Erythroblast (primary cell): ENCODE measurements around the gene GALNT11.

ENCODE experiments used
- DNase-seq, 2 experiments: peaks; one replicate each; lab custom pipeline; 2025; lab: John Stamatoyannopoulos, UW
- GATA1 ChIP-seq: IDR thresholded peaks from 2 replicates; pipeline ENCODE4 v1.6.1; 2011; ENCODE audit warnings: low read depth, mild to moderate bottlenecking, control low read depth, low read length, moderate library complexity
- POLR2A ChIP-seq: IDR thresholded peaks from 2 replicates; pipeline ENCODE4 v1.6.1; 2011; ENCODE audit warnings: mild to moderate bottlenecking, low read length

GALNT11 gene

DNA sequence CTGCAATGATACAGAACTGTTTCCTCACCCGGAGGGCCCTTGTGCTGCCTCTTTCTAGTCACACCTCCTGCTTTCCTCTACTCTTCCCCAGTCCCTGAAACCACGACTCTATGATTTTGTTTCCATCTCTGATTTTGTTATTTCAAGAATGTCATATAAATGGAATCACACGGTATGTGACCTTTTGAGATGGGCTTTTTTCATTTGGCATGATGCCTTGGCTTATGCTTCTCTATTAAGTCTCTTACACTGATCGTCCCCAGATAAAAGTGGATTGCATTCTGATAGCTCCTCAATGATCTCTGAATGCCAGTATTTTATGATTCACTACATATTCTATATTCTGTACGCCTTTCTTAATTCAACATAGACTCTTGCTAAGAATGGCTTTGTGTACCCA is 78.2 kb downstream of the GALNT11 start:
- no peak for DNase-seq
- no peak for TF ChIP-seq GATA1
- no peak for TF ChIP-seq POLR2A

DNA sequence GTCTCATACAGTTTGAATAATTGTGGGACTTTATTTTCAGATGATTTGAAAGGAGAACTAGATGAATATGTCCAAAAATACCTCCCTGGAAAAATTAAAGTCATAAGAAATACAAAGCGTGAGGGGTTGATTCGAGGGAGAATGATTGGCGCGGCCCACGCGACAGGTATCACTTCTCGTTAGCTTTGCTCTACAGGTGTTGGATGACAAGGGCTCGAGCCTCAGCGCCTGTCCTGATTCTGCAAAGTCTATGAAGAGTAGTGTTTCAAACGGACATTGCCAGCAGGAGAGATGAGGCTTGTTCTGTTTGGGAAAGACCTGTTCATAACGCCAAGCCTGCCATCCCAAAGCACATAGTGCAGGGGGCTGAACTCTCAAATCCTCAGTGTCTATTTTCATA is 79.7 kb downstream of the GALNT11 start:
- TF ChIP-seq POLR2A (no peak), GATA1 (no peak)

GRCh38 chr7:152106990-152107389 is 81.5 kb downstream of the GALNT11 start:
- no peak for DNase-seq

More for the DNA sequence above, 79.7 kb downstream of the GALNT11 start:
- no peak for DNase-seq

DNA sequence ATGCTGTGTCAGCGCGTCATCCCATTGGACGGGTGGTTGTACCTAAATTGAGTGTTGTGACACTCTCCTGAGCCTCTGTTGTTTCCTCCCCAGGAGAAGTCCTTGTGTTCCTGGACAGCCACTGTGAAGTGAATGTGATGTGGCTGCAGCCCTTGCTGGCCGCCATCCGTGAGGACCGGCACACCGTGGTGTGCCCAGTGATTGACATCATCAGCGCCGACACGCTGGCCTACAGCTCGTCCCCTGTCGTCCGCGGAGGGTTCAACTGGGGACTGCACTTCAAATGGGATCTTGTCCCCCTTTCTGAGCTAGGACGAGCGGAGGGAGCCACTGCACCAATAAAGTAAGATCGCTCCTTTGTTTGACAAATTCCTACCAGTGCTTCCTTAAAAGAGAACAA is 82.5 kb downstream of the GALNT11 start:
- TF ChIP-seq GATA1 (no peak), POLR2A (no peak)
- DNase-seq: no peak

More at GRCh38 chr7:152106990-152107389, 81.5 kb downstream of the GALNT11 start:
- TF ChIP-seq GATA1 (no peak), POLR2A (no peak)

DNA sequence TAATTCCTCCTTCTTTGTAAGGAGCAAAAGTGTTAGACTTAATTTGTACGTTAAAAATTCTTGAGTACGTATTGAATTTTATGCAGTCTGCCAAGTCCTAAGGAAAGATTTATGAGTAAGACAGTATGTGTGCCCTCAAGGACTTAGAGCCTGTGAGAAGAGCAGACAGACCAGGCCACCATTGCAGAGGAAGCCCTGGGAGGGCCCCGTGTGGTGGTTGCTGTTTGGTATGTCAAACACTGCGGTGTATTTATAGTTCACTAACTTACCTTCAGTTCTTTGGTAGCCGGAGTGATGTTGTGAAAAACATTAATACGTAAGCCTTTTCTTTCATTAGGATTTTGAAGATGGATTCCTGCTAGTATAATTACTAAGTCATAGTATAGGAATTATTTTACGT is 82.9 kb downstream of the GALNT11 start:
- TF ChIP-seq POLR2A (no peak), GATA1 (no peak)
- DNase-seq: no peak

- TF ChIP-seq POLR2A (no peak), GATA1 (no peak)
- DNase-seq: no peak
Measured at GRCh38 chr7:152112829-152113228, 87.4 kb downstream of the GALNT11 start.

- no peak for DNase-seq
- TF ChIP-seq POLR2A: no peak
- TF ChIP-seq GATA1: no peak
Measured at GRCh38 chr7:152115021-152115718, 89.7 kb downstream of the GALNT11 start.

DNA sequence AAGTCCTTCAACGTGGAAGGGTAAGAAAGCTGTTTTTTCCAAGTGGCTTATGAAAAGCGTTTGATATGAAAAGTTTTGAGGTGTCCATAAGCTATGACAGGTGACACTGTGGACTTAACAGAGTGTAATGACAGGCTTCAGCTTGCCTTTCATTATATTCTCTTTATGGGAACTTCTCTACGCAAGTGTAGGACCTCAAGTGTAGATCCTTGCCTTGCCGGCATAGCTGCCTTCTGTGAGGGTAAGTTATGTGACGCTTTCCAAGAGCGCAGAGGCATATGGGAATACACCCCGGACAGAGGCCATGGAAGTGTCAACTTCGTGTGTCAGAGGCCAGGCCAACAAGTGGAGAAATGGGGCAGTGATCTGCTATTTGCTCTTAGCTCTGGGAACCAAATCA is 91.9 kb downstream of the GALNT11 start:
- TF ChIP-seq GATA1: no peak
- no peak for TF ChIP-seq POLR2A

DNA sequence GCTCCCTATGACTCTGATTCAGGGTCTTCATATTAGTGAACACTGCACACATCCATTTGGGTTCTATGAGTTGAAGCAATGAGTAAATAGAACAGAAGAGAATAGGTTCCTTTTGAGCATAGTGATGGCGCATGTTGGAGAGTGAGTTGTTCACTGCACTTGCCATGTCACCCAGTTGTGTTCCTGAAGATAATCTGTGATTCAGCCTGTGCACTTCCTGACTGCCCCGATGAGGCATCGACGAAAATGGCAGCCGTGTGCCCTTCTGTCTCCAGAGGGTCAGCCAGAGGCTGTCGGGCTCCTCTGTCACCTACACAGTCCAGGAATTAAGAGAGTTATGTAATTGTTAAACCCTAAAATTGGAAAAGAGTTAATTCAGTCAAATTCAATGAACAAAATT is 94.7 kb downstream of the GALNT11 start:
- TF ChIP-seq GATA1: no peak
- no peak for TF ChIP-seq POLR2A
- no peak for DNase-seq

More for the DNA sequence above, 91.9 kb downstream of the GALNT11 start:
- DNase-seq: no peak

DNA sequence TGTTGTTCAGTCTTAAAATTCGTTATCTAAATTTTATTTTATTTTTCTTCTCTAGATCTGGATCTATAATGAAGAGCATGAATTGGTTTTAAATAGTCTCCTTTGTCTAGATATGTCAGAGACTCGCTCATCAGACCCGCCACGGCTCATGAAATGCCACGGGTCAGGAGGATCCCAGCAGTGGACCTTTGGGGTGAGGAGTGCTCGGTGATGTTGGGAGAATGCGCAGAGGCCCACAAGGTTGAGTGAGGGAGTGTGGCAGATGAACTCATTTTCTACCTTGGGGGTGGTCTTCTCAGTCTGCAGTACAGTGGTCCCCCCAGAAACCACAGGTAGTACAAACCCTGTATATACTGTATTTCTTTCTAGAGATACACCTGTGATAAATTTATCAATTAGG is 95.3 kb downstream of the GALNT11 start:
- no peak for DNase-seq

GRCh38 chr7:152121432-152121831 is 96.0 kb downstream of the GALNT11 start:
- no peak for DNase-seq
- TF ChIP-seq POLR2A: no peak
- TF ChIP-seq GATA1: no peak

More for the DNA sequence above, 95.3 kb downstream of the GALNT11 start:
- no peak for TF ChIP-seq POLR2A
- no peak for TF ChIP-seq GATA1

GRCh38 chr7:152122540-152122939 is 97.1 kb downstream of the GALNT11 start:
- DNase-seq: no peak
- no peak for TF ChIP-seq GATA1
- TF ChIP-seq POLR2A: no peak

- TF ChIP-seq POLR2A (no peak), GATA1 (no peak)
- no peak for DNase-seq
Measured at GRCh38 chr7:152126741-152127140, 101.3 kb downstream of the GALNT11 start.

DNA sequence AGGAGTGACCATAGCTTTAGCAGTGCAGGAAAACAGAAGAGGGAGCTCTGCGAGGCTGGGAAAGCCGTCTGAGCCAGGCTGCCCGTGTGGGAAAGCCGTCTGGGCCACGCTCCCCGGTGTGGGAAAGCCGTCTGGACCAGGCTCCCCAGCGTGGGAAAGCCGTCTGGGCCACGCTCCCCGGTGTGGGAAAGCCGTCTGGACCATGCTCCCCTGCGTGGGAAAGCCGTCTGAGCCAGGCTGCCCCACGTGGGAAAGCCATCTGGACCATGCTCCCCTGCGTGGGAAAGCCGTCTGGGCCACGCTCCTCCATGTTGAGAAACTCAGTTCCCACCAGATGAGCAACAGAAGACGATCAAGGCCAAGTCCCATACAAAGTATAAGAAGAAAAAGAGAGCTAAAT is 101.8 kb downstream of the GALNT11 start:
- no peak for DNase-seq

GRCh38 chr7:152128252-152128651 is 102.8 kb downstream of the GALNT11 start:
- TF ChIP-seq GATA1 (no peak), POLR2A (no peak)
- no peak for DNase-seq

More for the DNA sequence above, 101.8 kb downstream of the GALNT11 start:
- TF ChIP-seq POLR2A (no peak), GATA1 (no peak)
